ENCODE data around the gene RIPK4. TPM values are rescaled to one million over a fixed set of nuclear protein-coding genes. Genes with fewer than 3 reads are reported as not detected.

Gene RIPK4
- total and polyA plus RNA-seq, 3 donors from 2014 or later = 3.9 to 10.2 (median 5.9) TPM

- no peaks in the 10 kb centered on the region for H3K9me3 ChIP-seq
- 89 to 92% methylated on average over 9 to 11 of the region's 11 CpGs for WGBS, 2 donors
- no peak overlapping the region for H3K4me3 ChIP-seq
- H3K27me3 ChIP-seq = no peaks in the 10 kb centered on the region
- no peak for TF ChIP-seq CTCF (IDR thresholded peaks at IDR 0.05)
- TF ChIP-seq POLR2A (IDR thresholded peaks at IDR 0.05) = no peak
- intact Hi-C loops (cut with DNase I; ENCODE audit: low total_unique reads) = no loop called here
- DNase-seq = no peak
- H3K27ac ChIP-seq = no peak overlapping the region
- H3K4me1 ChIP-seq = no peaks in the 10 kb centered on the region
- no peaks in the 10 kb centered on the region for H3K36me3 ChIP-seq (ENCODE audit: low read depth, missing control alignments)
These were observed 7.5 kb downstream of the RIPK4 start for GRCh38 chr21:41759214-41759840.

GRCh38 chr21:41758550-41758949, 8.3 kb downstream of the RIPK4 start:
- H3K4me3 ChIP-seq = no peak overlapping the region
- TF ChIP-seq POLR2A (IDR thresholded peaks at IDR 0.05) = no peak
- TF ChIP-seq CTCF (IDR thresholded peaks at IDR 0.05) = no peak
- WGBS, 2 donors = 71 to 83% methylated on average over 4 to 5 of the region's 5 CpGs
- DNase-seq = no peak
- H3K4me1 ChIP-seq = no peaks in the 10 kb centered on the region
- H3K9me3 ChIP-seq = no peaks in the 10 kb centered on the region
- intact Hi-C loops (cut with DNase I; ENCODE audit: low total_unique reads) = no loop called here
- H3K27me3 ChIP-seq = no peaks in the 10 kb centered on the region
- no peak overlapping the region for H3K27ac ChIP-seq
- no peaks in the 10 kb centered on the region for H3K36me3 ChIP-seq (ENCODE audit: low read depth, missing control alignments)

GRCh38 chr21:41755934-41756773, 10.7 kb downstream of the RIPK4 start:
- Histone ChIP-seq H3K27ac (no peak overlapping the region), H3K4me3 (no peak overlapping the region), H3K27me3 (no peaks in the 10 kb centered on the region), H3K4me1 (no peaks in the 10 kb centered on the region), H3K9me3 (no peaks in the 10 kb centered on the region), H3K36me3 (ENCODE audit: low read depth, missing control alignments) (no peaks in the 10 kb centered on the region)
- 95 to 97% methylated on average over 21 to 33 of the region's 33 CpGs for WGBS, 2 donors
- DNase-seq = no peak
- TF ChIP-seq POLR2A (IDR thresholded peaks at IDR 0.05) = no peak
- TF ChIP-seq CTCF (IDR thresholded peaks at IDR 0.05) = no peak
- intact Hi-C loops (cut with DNase I; ENCODE audit: low total_unique reads) = no loop called here

- Histone ChIP-seq H3K9me3 (no peaks in the 10 kb centered on the region), H3K27ac (no peak overlapping the region), H3K4me3 (no peak overlapping the region), H3K36me3 (ENCODE audit: low read depth, missing control alignments) (no peaks in the 10 kb centered on the region), H3K4me1 (no peaks in the 10 kb centered on the region), H3K27me3 (no peaks in the 10 kb centered on the region)
- 87 to 95% methylated on average over 14 to 23 of the region's 23 CpGs for WGBS, 2 donors
- no peak for TF ChIP-seq CTCF (IDR thresholded peaks at IDR 0.05)
- no peak for TF ChIP-seq POLR2A (IDR thresholded peaks at IDR 0.05)
- intact Hi-C loops (cut with DNase I; ENCODE audit: low total_unique reads) = no loop called here
- no peak for DNase-seq
These were observed 11.5 kb downstream of the RIPK4 start for GRCh38 chr21:41755258-41755933.

Data from testis (tissue), 3 donors.